Liver (tissue), 9 donors: ENCODE data around the gene MAST2. TPM values are rescaled to one million over a fixed set of nuclear protein-coding genes. Genes with fewer than 3 reads are reported as not detected.
A peak's percentile ranks its signal among the peaks of the same experiment; 100 is the strongest.

Experiments used
- DNase-seq: peaks from one replicate; pipeline ENCODE4 v3.0.0-alpha.2; 2017; ENCODE audit warnings: low spot score
- H3K27ac ChIP-seq, 2 donors: one replicate each; pipeline ENCODE4 v1.7.0; 2013; ENCODE audit warnings: inconsistent platforms in 2 of 2, low read length in 2 of 2, control low read depth in 1 of 2, low read depth in 1 of 2, mild to moderate bottlenecking in 1 of 2
- H3K27me3 ChIP-seq, 4 donors: one replicate each; pipeline versions ENCODE4 v1.6.1 to v1.7.0; 2013; ENCODE audit warnings: low read length in 3 of 4, inconsistent platforms in 1 of 4, mild to moderate bottlenecking in 1 of 4, moderate library complexity in 1 of 4; ENCODE audit not compliant: control insufficient read depth in 4 of 4, insufficient read depth in 4 of 4
- H3K36me3 ChIP-seq, 4 donors: one replicate each; pipeline versions ENCODE4 v1.6.1 to v1.7.0; 2013; ENCODE audit warnings: low read length in 3 of 4, mild to moderate bottlenecking in 3 of 4, low read depth in 1 of 4, moderate library complexity in 1 of 4; ENCODE audit not compliant: control insufficient read depth in 4 of 4, insufficient read depth in 3 of 4
- H3K4me1 ChIP-seq, 4 donors: one replicate each; pipeline versions ENCODE4 v1.6.1 to v1.7.0; 2013; ENCODE audit warnings: low read length in 3 of 4, mild to moderate bottlenecking in 3 of 4, moderate library complexity in 1 of 4; ENCODE audit not compliant: control insufficient read depth in 4 of 4, insufficient read depth in 4 of 4
- H3K4me3 ChIP-seq, 3 donors: one replicate each; pipeline versions ENCODE4 v1.6.1 to v1.7.0; 2013; ENCODE audit warnings: low read length in 3 of 3, control low read depth in 1 of 3, low read depth in 1 of 3, mild to moderate bottlenecking in 1 of 3
- H3K9ac ChIP-seq, 2 donors: one replicate each; pipeline ENCODE4 v1.7.0; 2013; ENCODE audit warnings: low read length in 2 of 2, mild to moderate bottlenecking in 2 of 2, moderate library complexity in 2 of 2, control low read depth in 1 of 2, low read depth in 1 of 2
- H3K9me3 ChIP-seq, 4 donors: one replicate each; pipeline versions ENCODE4 v1.6.1 to v1.7.0; 2013; ENCODE audit warnings: low read length in 3 of 4; ENCODE audit not compliant: control insufficient read depth in 4 of 4
- ATF3 ChIP-seq: IDR thresholded peaks from 2 replicates; pipeline ENCODE4 v1.6.1; 2016; ENCODE audit warnings: antibody characterized with exemption
- CTCF ChIP-seq: fragments of 150-350 bp; IDR thresholded peaks from 2 replicates; pipeline ENCODE4 v1.5.1; 2017; ENCODE audit warnings: improper control_type of control experiment, low read depth, low read length; ENCODE audit not compliant: missing input control
- EGR1 ChIP-seq, 2 donors: IDR thresholded peaks; 2 replicates each; pipeline ENCODE4 v1.6.1; 2016 to 2018; ENCODE audit warnings: antibody characterized with exemption in 2 of 2, low read depth in 2 of 2
- FOXA1 ChIP-seq: IDR thresholded peaks from 2 replicates; pipeline ENCODE4 v1.6.1; 2016; ENCODE audit warnings: antibody characterized with exemption
- FOXA2 ChIP-seq: IDR thresholded peaks from 2 replicates; pipeline ENCODE4 v1.6.1; 2016; ENCODE audit warnings: antibody characterized with exemption
- GABPA ChIP-seq, 2 donors: IDR thresholded peaks in 1 of 2; conservative IDR thresholded peaks in 1 of 2; 2 replicates each; pipeline ENCODE4 v1.6.1; 2016; ENCODE audit warnings: antibody characterized with exemption in 2 of 2, mild to moderate bottlenecking in 1 of 2, moderate library complexity in 1 of 2
- HNF4A ChIP-seq, 2 donors: conservative IDR thresholded peaks; 2 replicates each; pipeline ENCODE4 v1.6.1; 2016; ENCODE audit warnings: antibody characterized with exemption in 2 of 2, mild to moderate bottlenecking in 2 of 2
- HNF4G ChIP-seq: IDR thresholded peaks from 2 replicates; pipeline ENCODE4 v1.6.1; 2016; ENCODE audit warnings: antibody characterized with exemption
- JUND ChIP-seq, 2 donors: IDR thresholded peaks; 2 replicates each; pipeline ENCODE4 v1.6.1; 2016; ENCODE audit warnings: antibody characterized with exemption in 2 of 2
- MAX ChIP-seq: IDR thresholded peaks from 2 replicates; pipeline ENCODE4 v1.6.1; 2016; ENCODE audit warnings: antibody characterized with exemption
- NR2F2 ChIP-seq: IDR thresholded peaks from 2 replicates; pipeline ENCODE4 v1.6.1; 2016; ENCODE audit warnings: antibody characterized with exemption
- RAD21 ChIP-seq, 2 donors: IDR thresholded peaks; 2 replicates each; pipeline ENCODE4 v1.6.1; 2016; ENCODE audit warnings: antibody characterized with exemption in 2 of 2, mild to moderate bottlenecking in 2 of 2
- REST ChIP-seq: IDR thresholded peaks from 2 replicates; pipeline ENCODE4 v1.6.1; 2016; ENCODE audit warnings: antibody characterized with exemption, mild to moderate bottlenecking
- RXRA ChIP-seq, 2 donors: IDR thresholded peaks; 2 replicates each; pipeline ENCODE4 v1.6.1; 2017 to 2018; ENCODE audit warnings: antibody characterized with exemption in 2 of 2, mild to moderate bottlenecking in 1 of 2
- SP1 ChIP-seq: IDR thresholded peaks from 2 replicates; pipeline ENCODE4 v1.6.1; 2018; ENCODE audit warnings: antibody characterized with exemption, mild to moderate bottlenecking
- TAF1 ChIP-seq: conservative IDR thresholded peaks from 2 replicates; pipeline ENCODE4 v1.6.1; 2016; ENCODE audit warnings: antibody characterized with exemption, mild to moderate bottlenecking
- YY1 ChIP-seq: IDR thresholded peaks from 2 replicates; pipeline ENCODE4 v1.6.1; 2016; ENCODE audit warnings: antibody characterized with exemption, mild to moderate bottlenecking
- ZBTB33 ChIP-seq: IDR thresholded peaks from 2 replicates; pipeline ENCODE4 v1.6.1; 2016; ENCODE audit warnings: antibody characterized with exemption
- WGBS: extraction: QIAGEN DNeasy Blood & Tissue Kit; methylation state at CpG from one replicate; pipeline ENCODE4 v1.1.7; 2013; 5-methylcytosine and 5-hydroxymethylcytosine counted together
- polyA plus RNA-seq, 2 donors: library from polyadenylated mRNA; stranded (reverse) in 1 of 2; unstranded in 1 of 2; fragments of 200-250 nt in 1 of 2; fragments of >200 nt in 1 of 2; fragmentation: Nextera tagmentation in 1 of 2; extraction: Ambion mirVana in 1 of 2; gene quantifications; one replicate each; pipeline versions ENCODE4 v1.2.1 to v1.2.3, GENCODE V29; 2013 to 2015
- total RNA-seq, 2 donors: library from RNA; depleted of rRNA; stranded (reverse); fragments of >200 nt; gene quantifications; one replicate each; pipeline ENCODE4 v1.2.3, GENCODE V29; 2014
- donor health status: healthy.
- donor health status: healthy.
- donor health status: healthy.
- donor health status: healthy.
- donor health status: healthy.

The MAST2 gene
- total and polyA plus RNA-seq, 4 donors: 4.8 to 9.6 (median 5.7) TPM

GRCh38 chr1:45867697-45868348 lies 64.4 kb downstream of the MAST2 start:
- Histone ChIP-seq H3K9me3 (no peaks in the 10 kb centered on the region), H3K36me3 (no peaks in the 10 kb centered on the region), H3K4me3 (no peak overlapping the region), H3K27me3 (no peaks in the 10 kb centered on the region), H3K27ac (peak overlapping the region in 1 of 2 donors; percentile 5), H3K4me1 (peaks cover 5 to 27% (median 20%) of the 10 kb centered on the region in 4 donors), H3K9ac (no peak overlapping the region)
- WGBS: 84% methylated on average over 2 of the region's 2 CpGs
- TF ChIP-seq YY1 (peak; percentile 40), HNF4G (no peak), RXRA (IDR thresholded peaks at IDR 0.05) (peak; percentile 16 to 25), FOXA1 (no peak), JUND (IDR thresholded peaks at IDR 0.05) (no peak), GABPA (IDR thresholded peaks at IDR 0.05 in 1 of 2, conservative IDR thresholded peaks at IDR 0.05 in 1 of 2) (no peak), CTCF (no peak), TAF1 (no peak), ZBTB33 (no peak), REST (no peak), EGR1 (IDR thresholded peaks at IDR 0.05; ENCODE audit: low read depth in 2 of 2) (no peak), SP1 (peak; percentile 13), RAD21 (IDR thresholded peaks at IDR 0.05) (no peak), HNF4A (conservative IDR thresholded peaks at IDR 0.05) (peak; percentile 19 to 49), ATF3 (no peak), FOXA2 (no peak), MAX (no peak), NR2F2 (no peak)
- DNase-seq: no peak
